ENCODE measurements around the gene MAPRE3.

DNA sequence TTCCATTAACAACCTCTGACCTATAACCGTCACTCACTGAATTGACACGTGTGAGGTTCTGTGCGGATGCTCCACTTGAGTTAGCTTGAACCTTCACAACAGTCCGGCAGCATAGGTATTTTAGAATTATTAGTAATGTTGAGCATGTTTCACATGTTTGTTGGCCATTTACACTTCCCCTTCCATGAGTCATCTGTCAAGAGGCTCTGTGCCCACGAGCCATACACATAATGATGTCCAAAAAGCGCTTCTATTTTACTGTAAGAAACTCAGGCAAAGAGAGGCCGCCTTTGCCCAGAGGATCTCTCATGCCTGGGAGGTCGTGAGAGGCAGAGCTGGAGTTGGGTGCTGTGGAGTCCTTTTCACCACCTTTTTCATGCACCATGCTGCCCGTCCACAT, 33.4 kb downstream of the MAPRE3 start:
- TF ChIP-seq EZH2 (IDR thresholded peaks at IDR 0.05; ENCODE audit: insufficient read depth, poor library complexity, severe bottlenecking) = no peak
- TF ChIP-seq EZH2phosphoT487 (IDR thresholded peaks at IDR 0.05; ENCODE audit: insufficient read depth, low read depth) = no peak
